HEK293 (cell line): ENCODE measurements around the gene ELAVL1.

Experiments used
- KLF16 ChIP-seq: fragments of 450-650 bp; formaldehyde crosslinking; IDR thresholded peaks from 2 replicates; pipeline ENCODE4 v1.5.1; 2017; ENCODE audit warnings: missing biosample characterization, missing genetic modification characterization
- YY1 ChIP-seq: fragments of 450-650 bp; formaldehyde crosslinking; IDR thresholded peaks from 2 replicates; pipeline ENCODE4 v1.5.1; 2018; ENCODE audit warnings: missing biosample characterization, missing genetic modification characterization
- ZEB2 ChIP-seq: fragments of 450-650 bp; formaldehyde crosslinking; IDR thresholded peaks from 2 replicates; pipeline ENCODE4 v1.5.1; 2016; ENCODE audit warnings: missing biosample characterization, missing genetic modification characterization
- ZNF146 ChIP-seq: fragments of 450-650 bp; formaldehyde crosslinking; IDR thresholded peaks from 2 replicates; pipeline ENCODE4 v1.5.1; 2016; ENCODE audit warnings: missing biosample characterization, missing genetic modification characterization
- ZNF214 ChIP-seq: fragments of 450-650 bp; formaldehyde crosslinking; IDR thresholded peaks from 2 replicates; pipeline ENCODE4 v1.5.1; 2017; ENCODE audit warnings: missing biosample characterization, mild to moderate bottlenecking, missing genetic modification characterization, borderline replicate concordance
- ZNF24 ChIP-seq: fragments of 450-650 bp; formaldehyde crosslinking; IDR thresholded peaks from 2 replicates; pipeline ENCODE4 v1.5.1; 2016; ENCODE audit warnings: missing biosample characterization, missing genetic modification characterization
- ZNF473 ChIP-seq: fragments of 450-650 bp; formaldehyde crosslinking; IDR thresholded peaks from 2 replicates; pipeline ENCODE4 v1.5.1; 2017; ENCODE audit warnings: missing biosample characterization, missing genetic modification characterization
- TF ChIP-seq, protein P1 (sequence below): fragments of 450-650 bp; formaldehyde crosslinking; IDR thresholded peaks from 2 replicates; pipeline ENCODE4 v1.5.1; 2016; ENCODE audit warnings: missing biosample characterization, missing genetic modification characterization
- TF ChIP-seq, protein P2 (sequence below): fragments of 450-650 bp; formaldehyde crosslinking; IDR thresholded peaks from 2 replicates; pipeline ENCODE4 v1.5.1; 2016; ENCODE audit warnings: missing biosample characterization, missing genetic modification characterization, low read depth
- TF ChIP-seq, protein P3 (sequence below): fragments of 450-650 bp; formaldehyde crosslinking; IDR thresholded peaks from 2 replicates; pipeline ENCODE4 v1.5.1; 2016; ENCODE audit warnings: missing biosample characterization, missing genetic modification characterization
- TF ChIP-seq, protein P4 (sequence below): fragments of 450-650 bp; formaldehyde crosslinking; conservative IDR thresholded peaks from 2 replicates; pipeline ENCODE4 v1.5.1; 2016; ENCODE audit warnings: low read depth, missing biosample characterization, missing genetic modification characterization

DNA sequence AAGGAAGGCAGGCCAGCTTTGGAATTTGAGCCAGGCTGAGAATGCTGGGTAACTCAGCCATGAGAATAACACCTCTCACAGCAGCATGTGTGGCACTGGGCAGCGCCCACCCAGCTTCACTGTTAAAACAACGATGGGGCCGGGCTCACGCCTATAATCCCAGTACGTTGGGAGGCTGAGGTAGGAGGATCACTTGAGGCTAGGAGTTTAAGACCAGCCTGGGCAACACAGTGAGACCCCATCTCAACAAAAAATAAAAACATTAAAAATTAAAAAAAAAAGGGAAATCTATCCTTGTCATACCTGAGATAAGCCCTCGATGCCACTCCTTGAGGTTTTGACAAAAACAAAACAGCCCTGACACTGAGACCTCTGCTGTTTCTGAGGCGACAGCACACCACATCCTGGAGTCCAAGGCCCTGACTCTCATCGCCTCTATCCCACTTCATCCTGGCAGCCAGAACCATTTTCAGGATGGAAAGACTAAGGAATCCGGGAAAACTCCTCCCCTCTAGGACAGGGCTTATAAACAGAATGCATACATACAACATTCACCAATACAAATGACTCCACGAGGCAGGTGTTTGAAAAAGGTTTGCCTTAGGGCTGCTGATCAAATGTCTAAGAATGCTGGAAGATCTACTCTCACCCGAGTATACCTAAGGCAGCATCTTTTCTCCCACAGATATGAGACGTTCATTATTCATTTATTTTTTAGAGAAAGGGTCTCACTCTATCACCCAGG lies 39.3 kb downstream of the ELAVL1 start:
- TF ChIP-seq KLF16 (no peak), ZEB2 (tag by site-specific recombination) (no peak), ZNF214 (tag by site-specific recombination) (no peak), ZNF473 (tag by site-specific recombination) (no peak), ZNF146 (tag by site-specific recombination) (no peak), YY1 (no peak), ZNF24 (tag by site-specific recombination) (no peak)
- TF ChIP-seq, protein P1, sequence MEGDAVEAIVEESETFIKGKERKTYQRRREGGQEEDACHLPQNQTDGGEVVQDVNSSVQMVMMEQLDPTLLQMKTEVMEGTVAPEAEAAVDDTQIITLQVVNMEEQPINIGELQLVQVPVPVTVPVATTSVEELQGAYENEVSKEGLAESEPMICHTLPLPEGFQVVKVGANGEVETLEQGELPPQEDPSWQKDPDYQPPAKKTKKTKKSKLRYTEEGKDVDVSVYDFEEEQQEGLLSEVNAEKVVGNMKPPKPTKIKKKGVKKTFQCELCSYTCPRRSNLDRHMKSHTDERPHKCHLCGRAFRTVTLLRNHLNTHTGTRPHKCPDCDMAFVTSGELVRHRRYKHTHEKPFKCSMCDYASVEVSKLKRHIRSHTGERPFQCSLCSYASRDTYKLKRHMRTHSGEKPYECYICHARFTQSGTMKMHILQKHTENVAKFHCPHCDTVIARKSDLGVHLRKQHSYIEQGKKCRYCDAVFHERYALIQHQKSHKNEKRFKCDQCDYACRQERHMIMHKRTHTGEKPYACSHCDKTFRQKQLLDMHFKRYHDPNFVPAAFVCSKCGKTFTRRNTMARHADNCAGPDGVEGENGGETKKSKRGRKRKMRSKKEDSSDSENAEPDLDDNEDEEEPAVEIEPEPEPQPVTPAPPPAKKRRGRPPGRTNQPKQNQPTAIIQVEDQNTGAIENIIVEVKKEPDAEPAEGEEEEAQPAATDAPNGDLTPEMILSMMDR (tag by site-specific recombination) = no peak
- TF ChIP-seq, protein P2, sequence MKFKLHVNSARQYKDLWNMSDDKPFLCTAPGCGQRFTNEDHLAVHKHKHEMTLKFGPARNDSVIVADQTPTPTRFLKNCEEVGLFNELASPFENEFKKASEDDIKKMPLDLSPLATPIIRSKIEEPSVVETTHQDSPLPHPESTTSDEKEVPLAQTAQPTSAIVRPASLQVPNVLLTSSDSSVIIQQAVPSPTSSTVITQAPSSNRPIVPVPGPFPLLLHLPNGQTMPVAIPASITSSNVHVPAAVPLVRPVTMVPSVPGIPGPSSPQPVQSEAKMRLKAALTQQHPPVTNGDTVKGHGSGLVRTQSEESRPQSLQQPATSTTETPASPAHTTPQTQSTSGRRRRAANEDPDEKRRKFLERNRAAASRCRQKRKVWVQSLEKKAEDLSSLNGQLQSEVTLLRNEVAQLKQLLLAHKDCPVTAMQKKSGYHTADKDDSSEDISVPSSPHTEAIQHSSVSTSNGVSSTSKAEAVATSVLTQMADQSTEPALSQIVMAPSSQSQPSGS (tag by site-specific recombination) = no peak
- TF ChIP-seq, protein P3, sequence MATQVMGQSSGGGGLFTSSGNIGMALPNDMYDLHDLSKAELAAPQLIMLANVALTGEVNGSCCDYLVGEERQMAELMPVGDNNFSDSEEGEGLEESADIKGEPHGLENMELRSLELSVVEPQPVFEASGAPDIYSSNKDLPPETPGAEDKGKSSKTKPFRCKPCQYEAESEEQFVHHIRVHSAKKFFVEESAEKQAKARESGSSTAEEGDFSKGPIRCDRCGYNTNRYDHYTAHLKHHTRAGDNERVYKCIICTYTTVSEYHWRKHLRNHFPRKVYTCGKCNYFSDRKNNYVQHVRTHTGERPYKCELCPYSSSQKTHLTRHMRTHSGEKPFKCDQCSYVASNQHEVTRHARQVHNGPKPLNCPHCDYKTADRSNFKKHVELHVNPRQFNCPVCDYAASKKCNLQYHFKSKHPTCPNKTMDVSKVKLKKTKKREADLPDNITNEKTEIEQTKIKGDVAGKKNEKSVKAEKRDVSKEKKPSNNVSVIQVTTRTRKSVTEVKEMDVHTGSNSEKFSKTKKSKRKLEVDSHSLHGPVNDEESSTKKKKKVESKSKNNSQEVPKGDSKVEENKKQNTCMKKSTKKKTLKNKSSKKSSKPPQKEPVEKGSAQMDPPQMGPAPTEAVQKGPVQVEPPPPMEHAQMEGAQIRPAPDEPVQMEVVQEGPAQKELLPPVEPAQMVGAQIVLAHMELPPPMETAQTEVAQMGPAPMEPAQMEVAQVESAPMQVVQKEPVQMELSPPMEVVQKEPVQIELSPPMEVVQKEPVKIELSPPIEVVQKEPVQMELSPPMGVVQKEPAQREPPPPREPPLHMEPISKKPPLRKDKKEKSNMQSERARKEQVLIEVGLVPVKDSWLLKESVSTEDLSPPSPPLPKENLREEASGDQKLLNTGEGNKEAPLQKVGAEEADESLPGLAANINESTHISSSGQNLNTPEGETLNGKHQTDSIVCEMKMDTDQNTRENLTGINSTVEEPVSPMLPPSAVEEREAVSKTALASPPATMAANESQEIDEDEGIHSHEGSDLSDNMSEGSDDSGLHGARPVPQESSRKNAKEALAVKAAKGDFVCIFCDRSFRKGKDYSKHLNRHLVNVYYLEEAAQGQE (tag by site-specific recombination) = no peak
- TF ChIP-seq, protein P4, sequence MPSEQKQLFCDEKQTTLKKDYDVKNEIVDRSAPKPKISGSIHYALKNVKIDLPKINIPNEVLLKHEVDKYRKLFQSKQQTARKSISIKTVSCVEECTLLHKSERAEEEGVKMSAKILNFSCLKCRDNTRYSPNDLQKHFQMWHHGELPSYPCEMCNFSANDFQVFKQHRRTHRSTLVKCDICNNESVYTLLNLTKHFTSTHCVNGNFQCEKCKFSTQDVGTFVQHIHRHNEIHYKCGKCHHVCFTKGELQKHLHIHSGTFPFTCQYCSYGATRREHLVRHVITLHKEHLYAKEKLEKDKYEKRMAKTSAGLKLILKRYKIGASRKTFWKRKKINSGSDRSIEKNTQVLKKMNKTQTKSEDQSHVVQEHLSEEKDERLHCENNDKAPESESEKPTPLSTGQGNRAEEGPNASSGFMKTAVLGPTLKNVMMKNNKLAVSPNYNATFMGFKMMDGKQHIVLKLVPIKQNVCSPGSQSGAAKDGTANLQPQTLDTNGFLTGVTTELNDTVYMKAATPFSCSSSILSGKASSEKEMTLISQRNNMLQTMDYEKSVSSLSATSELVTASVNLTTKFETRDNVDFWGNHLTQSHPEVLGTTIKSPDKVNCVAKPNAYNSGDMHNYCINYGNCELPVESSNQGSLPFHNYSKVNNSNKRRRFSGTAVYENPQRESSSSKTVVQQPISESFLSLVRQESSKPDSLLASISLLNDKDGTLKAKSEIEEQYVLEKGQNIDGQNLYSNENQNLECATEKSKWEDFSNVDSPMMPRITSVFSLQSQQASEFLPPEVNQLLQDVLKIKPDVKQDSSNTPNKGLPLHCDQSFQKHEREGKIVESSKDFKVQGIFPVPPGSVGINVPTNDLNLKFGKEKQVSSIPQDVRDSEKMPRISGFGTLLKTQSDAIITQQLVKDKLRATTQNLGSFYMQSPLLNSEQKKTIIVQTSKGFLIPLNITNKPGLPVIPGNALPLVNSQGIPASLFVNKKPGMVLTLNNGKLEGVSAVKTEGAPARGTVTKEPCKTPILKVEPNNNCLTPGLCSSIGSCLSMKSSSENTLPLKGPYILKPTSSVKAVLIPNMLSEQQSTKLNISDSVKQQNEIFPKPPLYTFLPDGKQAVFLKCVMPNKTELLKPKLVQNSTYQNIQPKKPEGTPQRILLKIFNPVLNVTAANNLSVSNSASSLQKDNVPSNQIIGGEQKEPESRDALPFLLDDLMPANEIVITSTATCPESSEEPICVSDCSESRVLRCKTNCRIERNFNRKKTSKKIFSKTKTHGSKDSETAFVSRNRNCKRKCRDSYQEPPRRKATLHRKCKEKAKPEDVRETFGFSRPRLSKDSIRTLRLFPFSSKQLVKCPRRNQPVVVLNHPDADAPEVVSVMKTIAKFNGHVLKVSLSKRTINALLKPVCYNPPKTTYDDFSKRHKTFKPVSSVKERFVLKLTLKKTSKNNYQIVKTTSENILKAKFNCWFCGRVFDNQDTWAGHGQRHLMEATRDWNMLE (tag by site-specific recombination) = no peak
